Stimulated activated CD8-positive, alpha-beta memory T cell treated with anti-CD3 and anti-CD28 coated beads, Interleukin-15, amount 100 ng/mL, for 48 hours (primary cell): Measurements from ENCODE around the gene EIF3I.

Experiments
- DNase-seq, 2 donors: peaks; one replicate each; pipeline ENCODE4 v3.0.0-alpha.2; 2020; ENCODE audit warnings: low read depth in 2 of 2

The EIF3I gene

GRCh38 chr1:32266921-32267591, 44.8 kb downstream of the EIF3I start:
- no peak for DNase-seq

GRCh38 chr1:32269744-32270143, 47.5 kb downstream of the EIF3I start:
- no peak for DNase-seq

GRCh38 chr1:32272557-32273390, 50.6 kb downstream of the EIF3I start:
- no peak for DNase-seq

GRCh38 chr1:32273391-32274208, 51.4 kb downstream of the EIF3I start:
- DNase-seq: peak; percentile 75 to 77

- DNase-seq: no peak
Measured at GRCh38 chr1:32274646-32275340, 52.6 kb downstream of the EIF3I start.

- DNase-seq: no peak
Measured at GRCh38 chr1:32275424-32275823, 53.2 kb downstream of the EIF3I start.

GRCh38 chr1:32276032-32276782, 54.0 kb downstream of the EIF3I start:
- no peak for DNase-seq
